Activated naive CD8-positive, alpha-beta T cell treated with anti-CD3 and anti-CD28 coated beads, Interleukin-2, amount 10 ng/mL, durations not matched to agents 7 days and 5 days (primary cell): Measurements from ENCODE around the gene CAMK2D. TPM values are rescaled to one million over a fixed set of nuclear protein-coding genes. Genes with fewer than 3 reads are reported as not detected.
A peak's percentile ranks its signal among the peaks of the same experiment; 100 is the strongest.

Experiments used
- ATAC-seq: fragments of 150-1000 bp; cut with Tn5 transposase; one replicate; pipeline ENCODE4 v1.10.0; 2021; ENCODE audit warnings: low read depth, moderate library complexity
- POLR2A ChIA-PET: fragments of 350-600 bp; sonication (Branson Sonifier 250); formaldehyde crosslinking; loops from one replicate; lab custom pipeline; 2021; ENCODE audit warnings: antibody characterized with exemption; lab: Charles Lee
- DNase-seq: peaks from one replicate; pipeline ENCODE4 v3.0.0; 2021
- H3K27ac Mint-ChIP-seq: one replicate; pipeline ENCODE4 v1.8.0; 2022; ENCODE audit warnings: mild to moderate bottlenecking, mixed read lengths
- H3K27me3 Mint-ChIP-seq: one replicate; pipeline ENCODE4 v1.8.0; 2022; ENCODE audit warnings: mild to moderate bottlenecking, moderate library complexity, mixed read lengths
- H3K36me3 Mint-ChIP-seq: one replicate; pipeline ENCODE4 v1.8.0; 2021; ENCODE audit warnings: mild to moderate bottlenecking, mixed read lengths
- H3K4me1 Mint-ChIP-seq: one replicate; pipeline ENCODE4 v1.8.0; 2021; ENCODE audit warnings: mixed read lengths
- H3K4me3 Mint-ChIP-seq: one replicate; pipeline ENCODE4 v1.8.0; 2022; ENCODE audit warnings: mild to moderate bottlenecking, moderate library complexity, mixed read lengths
- H3K9me3 Mint-ChIP-seq: one replicate; pipeline ENCODE4 v1.8.0; 2021; ENCODE audit warnings: mixed read lengths
- total RNA-seq, 2 experiments: library from RNA; stranded (reverse); gene quantifications; one replicate each; pipeline ENCODE4 v1.2.3, GENCODE V29; 2021

CAMK2D gene
- total RNA-seq, 2 experiments from 2014 or later, result 34.8 to 35.5 TPM

DNA sequence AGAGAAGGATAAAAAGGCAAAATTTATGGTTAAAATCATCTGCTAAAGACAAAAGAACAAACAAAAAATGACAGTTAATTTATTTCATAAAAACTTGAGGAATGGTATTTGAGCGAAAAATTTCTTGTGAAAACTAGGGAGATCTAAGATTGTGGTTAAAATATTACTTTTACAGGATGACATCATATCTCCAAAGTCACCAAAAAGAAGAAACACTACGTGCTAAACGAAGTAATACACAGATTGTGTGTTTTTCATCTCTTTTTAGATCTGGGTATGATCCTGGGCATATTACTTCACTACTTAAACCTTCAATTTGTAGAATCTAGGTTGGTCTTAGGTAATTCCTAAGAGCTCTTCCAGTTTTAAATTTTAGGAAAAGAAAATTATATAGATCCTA lies 107.7 kb downstream of the CAMK2D start:
- Mint-ChIP-seq H3K4me1 (peaks cover 6% of the 10 kb centered on the region), H3K27ac (no peak overlapping the region), H3K36me3 (peaks cover 29% of the 10 kb centered on the region), H3K9me3 (no peaks in the 10 kb centered on the region), H3K27me3 (no peaks in the 10 kb centered on the region), H3K4me3 (no peak overlapping the region)
- ATAC-seq (no peak), DNase-seq (no peak)
- POLR2A ChIA-PET, result no interaction called here

DNA sequence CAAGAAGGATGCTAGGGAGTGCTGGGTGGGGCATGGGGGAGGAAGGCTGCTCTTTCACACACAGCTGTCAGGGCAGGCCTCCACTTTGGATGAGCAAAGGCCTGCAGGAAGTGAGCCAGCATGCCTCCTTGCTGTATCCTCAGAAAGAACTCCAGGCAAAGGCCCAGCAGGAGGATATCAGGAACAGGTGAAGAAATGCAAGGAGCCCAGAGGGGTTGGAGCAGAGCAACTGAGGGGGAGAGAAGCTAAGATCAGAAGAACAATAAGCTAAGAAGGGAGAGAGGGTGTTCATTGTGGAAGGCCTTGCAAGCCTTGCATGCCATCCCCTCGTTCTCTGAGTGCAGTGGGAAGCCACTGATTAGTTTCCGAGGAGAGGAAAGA lies 115.1 kb downstream of the CAMK2D start:
- Mint-ChIP-seq H3K4me1 (peaks cover 14% of the 10 kb centered on the region), H3K27me3 (no peaks in the 10 kb centered on the region), H3K9me3 (no peaks in the 10 kb centered on the region), H3K4me3 (no peak overlapping the region), H3K36me3 (peaks cover 18% of the 10 kb centered on the region), H3K27ac (no peak overlapping the region)
- ATAC-seq, result no peak
- POLR2A ChIA-PET, result no interaction called here
- no peak for DNase-seq

DNA sequence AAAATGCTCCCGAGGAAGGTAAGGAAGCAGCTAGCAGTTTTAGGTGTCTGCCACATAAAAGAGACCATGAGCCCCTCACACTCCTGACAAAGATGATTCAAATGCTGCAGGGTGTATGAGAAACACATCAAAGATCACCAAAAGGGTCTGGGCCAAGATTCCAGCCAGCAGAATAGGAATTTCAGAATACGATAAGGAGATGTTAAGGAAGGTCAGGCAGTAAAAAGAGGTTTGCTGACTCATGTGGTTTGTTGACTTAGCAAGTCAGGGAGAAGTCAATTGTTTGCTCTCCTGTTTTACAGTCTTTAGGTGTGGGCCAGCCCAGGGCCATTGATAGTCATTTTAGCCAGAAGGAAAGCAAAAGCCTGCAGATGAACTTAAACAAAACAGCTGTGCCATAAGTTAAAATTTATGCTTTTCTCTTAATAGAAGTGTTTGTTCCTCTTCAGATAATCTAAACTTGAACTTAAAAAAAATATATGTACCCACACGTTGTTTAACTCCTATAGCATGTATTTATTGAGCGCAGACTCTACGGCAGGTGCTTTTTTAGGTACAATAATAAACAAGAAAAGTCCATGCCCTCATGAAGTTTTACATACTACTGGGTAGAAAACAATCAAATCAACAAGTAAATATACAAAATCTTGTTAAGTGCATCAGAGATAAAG lies 115.6 kb downstream of the CAMK2D start:
- Mint-ChIP-seq H3K27me3 (no peaks in the 10 kb centered on the region), H3K4me3 (no peak overlapping the region), H3K9me3 (no peaks in the 10 kb centered on the region), H3K4me1 (peaks cover 14% of the 10 kb centered on the region), H3K36me3 (peaks cover 18% of the 10 kb centered on the region), H3K27ac (no peak overlapping the region)
- ATAC-seq (no peak), DNase-seq (no peak)
- POLR2A ChIA-PET, result interaction anchor here (1.0 kb wide), 1 partner anchor 115 kb away, joined by 3 read pairs; no protein-coding TSS in a partner anchor

DNA sequence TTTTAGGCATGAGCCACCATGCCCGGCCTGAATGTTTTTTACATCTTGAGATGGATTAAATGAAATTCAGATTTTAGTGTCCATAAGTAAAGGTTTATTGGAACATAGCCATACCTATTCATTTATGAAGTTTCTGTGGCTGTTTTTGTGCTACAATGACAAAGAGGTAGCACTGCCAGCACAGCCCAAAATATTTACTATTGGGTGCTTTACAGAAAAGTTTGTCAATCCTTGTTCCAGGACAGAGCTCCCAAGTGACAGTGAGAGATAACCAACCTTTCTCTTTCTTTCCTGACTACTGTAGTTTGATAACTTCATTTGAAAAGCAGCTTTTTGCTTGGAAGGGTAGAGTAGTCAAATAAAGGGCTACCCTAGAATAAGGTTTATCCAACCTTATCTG lies 116.2 kb downstream of the CAMK2D start:
- DNase-seq (no peak), ATAC-seq (no peak)
- peaks cover 18% of the 10 kb centered on the region for H3K36me3 Mint-ChIP-seq
- H3K9me3 Mint-ChIP-seq, result no peaks in the 10 kb centered on the region
- POLR2A ChIA-PET, result interaction anchor here (1.0 kb wide), 1 partner anchor 116 kb away, joined by 3 read pairs; no protein-coding TSS in a partner anchor
- no peaks in the 10 kb centered on the region for H3K27me3 Mint-ChIP-seq
- H3K27ac Mint-ChIP-seq, result no peak overlapping the region
- H3K4me3 Mint-ChIP-seq, result no peak overlapping the region
- H3K4me1 Mint-ChIP-seq, result peaks cover 17% of the 10 kb centered on the region

DNA sequence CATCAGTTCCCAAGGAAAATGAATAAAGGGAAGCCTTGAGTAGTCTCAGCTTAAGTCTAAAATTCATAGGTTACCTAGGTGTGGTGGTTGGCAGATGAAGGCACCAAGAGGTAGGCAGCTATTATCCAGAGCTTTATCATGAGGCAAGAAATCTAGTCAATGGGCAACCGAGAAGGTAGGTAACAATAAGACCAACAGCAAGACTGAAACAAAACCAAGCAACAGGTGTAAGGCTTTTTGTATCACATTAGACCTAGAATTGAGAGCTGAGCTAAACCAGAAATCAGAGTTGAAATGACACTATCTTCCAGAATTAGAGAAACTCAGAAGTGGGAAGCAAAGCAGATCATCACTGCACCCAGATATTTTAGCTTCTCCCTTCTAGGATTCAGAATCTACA lies 117.1 kb downstream of the CAMK2D start:
- ATAC-seq (no peak), DNase-seq (no peak)
- POLR2A ChIA-PET, result no interaction called here
- Mint-ChIP-seq H3K9me3 (no peaks in the 10 kb centered on the region), H3K4me1 (peaks cover 24% of the 10 kb centered on the region), H3K27me3 (no peaks in the 10 kb centered on the region), H3K27ac (no peak overlapping the region), H3K4me3 (no peak overlapping the region), H3K36me3 (peaks cover 13% of the 10 kb centered on the region)

DNA sequence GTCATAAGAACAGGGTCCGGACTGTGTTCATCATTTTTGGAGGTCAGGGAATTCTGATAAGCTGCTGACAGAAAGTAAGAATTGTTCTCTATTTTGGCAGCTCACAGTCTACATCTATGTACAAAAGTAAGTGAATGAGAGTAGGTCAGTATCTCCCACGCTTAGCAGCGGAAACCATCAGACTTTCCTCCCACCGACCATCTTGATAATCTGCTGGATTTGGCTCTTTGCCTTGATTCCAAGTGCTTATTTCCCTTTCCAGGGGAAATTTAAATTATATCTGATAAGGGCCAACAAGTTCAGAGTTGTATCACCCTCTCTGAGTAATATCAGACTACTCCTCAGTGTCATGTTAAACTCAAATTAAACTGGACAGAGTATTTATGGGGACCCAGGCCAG lies 118.0 kb downstream of the CAMK2D start:
- Mint-ChIP-seq H3K27me3 (no peaks in the 10 kb centered on the region), H3K27ac (no peak overlapping the region), H3K4me3 (no peak overlapping the region), H3K36me3 (peaks cover 8% of the 10 kb centered on the region), H3K4me1 (peaks cover 29% of the 10 kb centered on the region), H3K9me3 (no peaks in the 10 kb centered on the region)
- ATAC-seq, result no peak
- POLR2A ChIA-PET, result no interaction called here
- no peak for DNase-seq

DNA sequence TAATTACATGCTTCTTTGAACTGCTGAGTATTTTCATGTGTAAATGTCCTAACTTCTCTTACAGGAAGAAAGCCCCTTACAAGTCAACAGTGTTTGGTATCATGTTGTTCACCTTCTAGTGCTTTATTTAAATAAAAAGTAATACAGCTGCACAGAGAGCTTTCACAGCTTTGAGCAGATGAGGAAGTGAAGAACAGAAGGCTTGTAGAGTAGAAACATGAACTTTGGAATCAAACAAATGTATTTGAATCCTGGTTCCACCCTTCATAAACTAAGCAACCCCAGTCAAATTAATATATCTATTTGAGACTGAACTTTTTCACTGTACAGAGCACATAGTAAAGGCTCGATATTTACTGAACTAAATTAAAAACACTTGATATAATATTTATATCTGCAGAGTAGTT lies 120.5 kb downstream of the CAMK2D start:
- no peaks in the 10 kb centered on the region for H3K9me3 Mint-ChIP-seq
- H3K4me1 Mint-ChIP-seq, result peaks cover 45% of the 10 kb centered on the region
- ATAC-seq (no peak), DNase-seq (no peak)
- POLR2A ChIA-PET, result no interaction called here
- H3K36me3 Mint-ChIP-seq, result peaks cover 15% of the 10 kb centered on the region
- no peak overlapping the region for H3K4me3 Mint-ChIP-seq
- no peaks in the 10 kb centered on the region for H3K27me3 Mint-ChIP-seq
- no peak overlapping the region for H3K27ac Mint-ChIP-seq

DNA sequence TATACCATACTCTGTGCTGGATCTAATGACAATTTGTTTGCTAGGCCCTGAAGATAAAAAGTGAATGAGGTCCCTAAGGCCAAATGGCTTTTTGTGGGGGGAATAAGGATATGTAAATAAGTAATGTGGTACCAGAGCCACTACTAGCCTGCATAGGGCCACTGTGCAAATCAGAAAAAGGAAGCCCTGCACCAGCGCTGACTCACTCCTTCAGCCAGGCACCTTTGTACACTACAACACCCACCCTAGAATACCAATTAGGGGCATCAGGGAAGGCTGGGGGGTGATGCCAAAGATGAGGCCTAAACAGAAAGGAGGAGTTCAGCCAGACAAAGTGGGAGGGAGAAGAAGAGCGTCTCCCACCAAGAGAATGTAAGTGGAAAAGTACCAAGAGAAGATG lies 122.2 kb downstream of the CAMK2D start:
- Mint-ChIP-seq H3K36me3 (peaks cover 12% of the 10 kb centered on the region), H3K4me3 (no peak overlapping the region), H3K27me3 (no peaks in the 10 kb centered on the region), H3K27ac (no peak overlapping the region), H3K4me1 (peaks cover 40% of the 10 kb centered on the region), H3K9me3 (no peaks in the 10 kb centered on the region)
- POLR2A ChIA-PET, result no interaction called here
- ATAC-seq (no peak), DNase-seq (no peak)

DNA sequence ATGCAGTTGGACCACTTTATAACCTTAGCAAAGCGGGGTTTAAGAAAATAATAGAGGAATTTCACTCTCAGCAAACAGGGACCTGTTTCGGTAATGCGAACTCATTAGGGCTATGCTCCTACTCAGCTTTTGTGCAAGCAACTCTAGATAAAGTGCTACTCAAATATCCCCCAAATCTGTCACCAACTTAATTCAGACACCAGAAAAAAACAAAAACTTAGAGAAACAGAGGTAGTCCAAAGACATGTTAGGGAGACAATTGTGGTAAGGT lies 123.0 kb downstream of the CAMK2D start:
- peaks cover 43% of the 10 kb centered on the region for H3K4me1 Mint-ChIP-seq

DNA sequence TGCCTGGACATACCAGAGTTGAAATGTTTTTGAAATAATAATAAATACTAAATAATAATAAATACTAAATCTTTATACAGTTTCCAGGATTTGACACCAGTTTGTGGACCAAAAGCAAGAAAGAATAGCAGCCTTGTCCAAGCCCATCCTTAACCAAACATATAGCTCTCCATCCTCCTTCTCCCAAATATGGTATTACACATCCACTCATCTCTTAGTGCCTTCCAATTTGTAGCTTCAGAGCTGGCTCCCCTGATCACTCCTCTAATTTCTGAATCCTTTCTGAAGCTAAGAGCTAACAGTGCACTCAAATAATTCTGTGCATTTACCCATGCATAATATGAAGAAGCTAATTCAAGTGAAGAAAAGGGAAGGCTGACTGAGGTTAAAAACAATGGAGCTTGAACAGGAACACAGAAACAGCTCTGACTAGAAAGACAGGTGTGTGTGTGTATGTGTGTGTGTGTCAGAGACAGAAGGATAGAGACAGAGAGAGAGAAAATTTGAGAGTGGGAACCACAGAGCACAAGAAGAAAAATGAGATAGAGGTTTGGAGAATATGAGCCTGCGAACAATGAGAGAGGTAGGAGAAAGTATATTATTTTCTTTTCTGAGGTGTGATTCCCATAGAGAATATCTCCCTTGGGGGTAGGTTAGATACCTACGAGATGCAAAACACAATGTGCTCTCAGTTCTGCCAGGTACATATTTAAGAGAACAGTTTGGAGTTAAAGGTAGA lies 123.5 kb downstream of the CAMK2D start:
- peaks cover 8% of the 10 kb centered on the region for H3K36me3 Mint-ChIP-seq
- H3K27me3 Mint-ChIP-seq, result no peaks in the 10 kb centered on the region
- H3K9me3 Mint-ChIP-seq, result no peaks in the 10 kb centered on the region
- peaks cover 43% of the 10 kb centered on the region for H3K4me1 Mint-ChIP-seq
- H3K27ac Mint-ChIP-seq, result peak overlapping the region; percentile 11
- no peak overlapping the region for H3K4me3 Mint-ChIP-seq
- ATAC-seq (no peak), DNase-seq (no peak)
- POLR2A ChIA-PET, result interaction anchor here (3.7 kb wide), 1 partner anchor 124 kb away, joined by 23 read pairs; the partner anchor contains the start of gene CAMK2D

More for the DNA sequence above, 123.0 kb downstream of the CAMK2D start:
- H3K27ac Mint-ChIP-seq, result no peak overlapping the region
- no peak overlapping the region for H3K4me3 Mint-ChIP-seq
- peaks cover 8% of the 10 kb centered on the region for H3K36me3 Mint-ChIP-seq
- no peak for DNase-seq
- no peaks in the 10 kb centered on the region for H3K9me3 Mint-ChIP-seq
- no peak for ATAC-seq
- H3K27me3 Mint-ChIP-seq, result no peaks in the 10 kb centered on the region
- POLR2A ChIA-PET, result no interaction called here

DNA sequence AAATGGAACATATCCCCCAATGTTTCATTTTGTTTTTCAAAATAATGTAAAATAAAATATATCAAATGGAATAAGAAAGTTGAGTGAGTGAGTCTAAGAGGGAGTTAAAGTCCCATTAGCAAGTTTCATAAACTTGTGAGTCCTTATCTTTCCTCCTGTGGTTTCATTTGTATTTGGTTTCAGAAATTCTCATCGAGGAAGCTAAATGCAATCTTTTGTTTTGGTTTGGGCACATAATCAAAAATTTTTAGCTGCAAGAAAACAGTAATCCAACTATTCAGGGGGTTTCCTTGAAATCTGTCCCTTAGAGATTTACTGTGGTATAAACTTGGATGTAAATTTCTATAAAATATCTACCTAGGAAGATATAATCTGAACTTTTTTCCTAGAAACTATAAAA lies 124.2 kb downstream of the CAMK2D start:
- ATAC-seq (no peak), DNase-seq (no peak)
- no peaks in the 10 kb centered on the region for H3K27me3 Mint-ChIP-seq
- peaks cover 8% of the 10 kb centered on the region for H3K36me3 Mint-ChIP-seq
- no peak overlapping the region for H3K27ac Mint-ChIP-seq
- no peak overlapping the region for H3K4me3 Mint-ChIP-seq
- POLR2A ChIA-PET, result interaction anchor here (3.7 kb wide), 1 partner anchor 124 kb away, joined by 23 read pairs; the partner anchor contains the start of gene CAMK2D
- H3K9me3 Mint-ChIP-seq, result no peaks in the 10 kb centered on the region
- H3K4me1 Mint-ChIP-seq, result peaks cover 44% of the 10 kb centered on the region

DNA sequence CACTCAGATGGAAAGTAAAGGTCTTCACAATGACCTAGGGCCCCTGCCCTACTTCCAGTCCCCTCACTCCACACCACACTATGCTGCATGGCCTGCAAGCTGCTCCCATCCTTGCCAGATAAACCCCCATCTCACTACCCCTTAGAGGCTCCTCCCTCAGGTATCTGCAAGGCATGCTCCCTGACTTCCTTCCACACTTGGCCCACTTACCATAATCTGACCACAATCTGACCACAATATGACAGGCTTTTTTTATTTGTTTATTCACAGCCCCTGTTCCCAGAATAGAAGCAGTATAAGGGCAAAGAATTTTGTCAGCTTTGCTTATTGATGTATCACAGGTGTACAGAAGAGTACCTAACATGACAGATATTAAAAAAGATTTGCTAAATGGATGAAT lies 124.7 kb downstream of the CAMK2D start:
- peaks cover 8% of the 10 kb centered on the region for H3K36me3 Mint-ChIP-seq
- no peaks in the 10 kb centered on the region for H3K27me3 Mint-ChIP-seq
- peak overlapping the region; percentile 90 for H3K27ac Mint-ChIP-seq
- no peaks in the 10 kb centered on the region for H3K9me3 Mint-ChIP-seq
- H3K4me1 Mint-ChIP-seq, result peaks cover 45% of the 10 kb centered on the region
- peak overlapping the region; percentile 78 for H3K4me3 Mint-ChIP-seq
- POLR2A ChIA-PET, result interaction anchor here (0.6 to 3.7 kb wide), 4 partner anchors 41 to 125 kb away, joined by 3 to 23 read pairs (median 4); partner anchors contain the start of gene CAMK2D
- DNase-seq, result peak; percentile 37
- ATAC-seq, result peak; percentile 82

DNA sequence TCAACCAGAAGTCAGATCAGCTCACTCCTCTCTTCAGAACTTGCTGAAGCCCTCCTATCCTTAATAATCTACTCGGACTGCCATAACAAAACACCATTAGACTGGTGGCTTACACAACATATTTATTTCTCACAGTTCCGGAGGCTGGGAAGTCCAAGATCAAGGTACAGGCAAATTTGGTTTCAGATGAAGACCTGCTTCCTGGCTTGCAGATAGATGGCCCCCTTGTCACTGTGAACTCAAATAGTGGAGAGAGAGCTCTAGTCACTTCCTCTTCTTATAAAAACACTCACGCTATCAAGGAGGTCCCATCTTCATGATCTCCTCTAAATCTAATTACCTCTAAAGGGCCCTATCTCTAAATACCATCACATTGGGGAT lies 125.1 kb downstream of the CAMK2D start:
- POLR2A ChIA-PET, result interaction anchor here (0.6 to 3.7 kb wide), 6 partner anchors 42 to 125 kb away, joined by 3 to 23 read pairs (median 3); partner anchors contain the start of gene CAMK2D
- peak overlapping the region; percentile 78 for H3K4me3 Mint-ChIP-seq
- DNase-seq (peak; percentile 23), ATAC-seq (peak; percentile 91)
- peak overlapping the region; percentile 90 for H3K27ac Mint-ChIP-seq
- no peaks in the 10 kb centered on the region for H3K27me3 Mint-ChIP-seq
- H3K9me3 Mint-ChIP-seq, result no peaks in the 10 kb centered on the region
- H3K4me1 Mint-ChIP-seq, result peaks cover 46% of the 10 kb centered on the region
- H3K36me3 Mint-ChIP-seq, result peaks cover 10% of the 10 kb centered on the region
